HG03025 (cell line): ENCODE data around the gene PWWP2B.
"Not testable (repeated sequence)": the region's sequence is repeated elsewhere in the genome, so short reads cannot be mapped to it uniquely, and the experiment has no call there.

Source experiments
- ATAC-seq: cut with Tn5 transposase; IDR thresholded peaks from one replicate; pipeline ENCODE4 v1.9.1; 2021; ENCODE audit warnings: mild to moderate bottlenecking, moderate library complexity; ENCODE audit not compliant: unreplicated experiment, low FRiP score

The PWWP2B gene

GRCh38 chr10:132397036-132397541 lies at the start of gene PWWP2B:
Gene PWWP2B, plus strand, starts transcription at chr10:132397200. Its CDS starts 27 bp downstream, at chr10:132397227.
- peak; percentile 36 for ATAC-seq

- no peak for ATAC-seq
These were observed 49.6 kb upstream of the PWWP2B start for GRCh38 chr10:132347211-132347930.

- ATAC-seq: no peak
These were observed 49.1 kb upstream of the PWWP2B start for GRCh38 chr10:132347931-132348267.

GRCh38 chr10:132349766-132350165 lies 47.2 kb upstream of the PWWP2B start:
- ATAC-seq: no peak

- no peak for ATAC-seq
These were observed 46.6 kb upstream of the PWWP2B start for GRCh38 chr10:132350391-132350790.

GRCh38 chr10:132350946-132351345 lies 46.1 kb upstream of the PWWP2B start:
- ATAC-seq: no peak

GRCh38 chr10:132351611-132352010 lies 45.4 kb upstream of the PWWP2B start:
- ATAC-seq: no peak

GRCh38 chr10:132352462-132353308 lies 44.3 kb upstream of the PWWP2B start:
- not testable (repeated sequence) for ATAC-seq

- no peak for ATAC-seq
These were observed 43.3 kb upstream of the PWWP2B start for GRCh38 chr10:132353456-132354355.

GRCh38 chr10:132354356-132355094 lies 42.5 kb upstream of the PWWP2B start:
- ATAC-seq: no peak

- no peak for ATAC-seq
These were observed 41.7 kb upstream of the PWWP2B start for GRCh38 chr10:132355297-132355696.

GRCh38 chr10:132355754-132356153 lies 41.2 kb upstream of the PWWP2B start:
- no peak for ATAC-seq

- ATAC-seq: no peak
These were observed 40.3 kb upstream of the PWWP2B start for GRCh38 chr10:132356621-132357195.

- no peak for ATAC-seq
These were observed 39.5 kb upstream of the PWWP2B start for GRCh38 chr10:132357286-132358058.

GRCh38 chr10:132359305-132360040 lies 37.5 kb upstream of the PWWP2B start:
- ATAC-seq: no peak

GRCh38 chr10:132360766-132361447 lies 36.1 kb upstream of the PWWP2B start:
- ATAC-seq: no peak

GRCh38 chr10:132361581-132362101 lies 35.4 kb upstream of the PWWP2B start:
- no peak for ATAC-seq
